GM18507 (cell line): ENCODE results near the gene KLF13.
A peak's percentile ranks its signal among the peaks of the same experiment; 100 is the strongest.

Experiments used
- DNase-seq: peaks from one replicate; pipeline ENCODE4 v3.0.0; 2011; ENCODE audit warnings: low read depth; ENCODE audit not compliant: insufficient read length; ENCODE audit errors: extremely low spot score
- FAIRE-seq: peaks from 2 replicates; lab custom pipeline; 2011; peaks lifted over from hg19 to GRCh38; lab: Jason Lieb, UNC

Gene KLF13

GRCh38 chr15:31341496-31342195 lies 15.0 kb downstream of the KLF13 start:
- FAIRE-seq (no peak), DNase-seq (no peak)

- FAIRE-seq (no peak), DNase-seq (no peak)
Observed at GRCh38 chr15:31342381-31342780, 15.7 kb downstream of the KLF13 start.

- no peak for FAIRE-seq
- DNase-seq, result no peak
Observed at GRCh38 chr15:31342781-31343626, 16.4 kb downstream of the KLF13 start.

- FAIRE-seq (no peak), DNase-seq (no peak)
Observed at GRCh38 chr15:31343831-31344230, 17.2 kb downstream of the KLF13 start.

GRCh38 chr15:31344266-31344665 lies 17.6 kb downstream of the KLF13 start:
- no peak for DNase-seq
- no peak for FAIRE-seq

- FAIRE-seq (no peak), DNase-seq (no peak)
Observed at GRCh38 chr15:31344823-31345605, 18.4 kb downstream of the KLF13 start.

- FAIRE-seq, result no peak
- no peak for DNase-seq
Observed at GRCh38 chr15:31345606-31346366, 19.2 kb downstream of the KLF13 start.

- FAIRE-seq (peak; percentile 93), DNase-seq (no peak)
Observed at GRCh38 chr15:31346367-31347066, 19.9 kb downstream of the KLF13 start.

GRCh38 chr15:31347067-31347975 lies 20.7 kb downstream of the KLF13 start:
- no peak for DNase-seq
- FAIRE-seq, result peak; percentile 70

- DNase-seq, result no peak
- no peak for FAIRE-seq
Observed at GRCh38 chr15:31347981-31348803, 21.6 kb downstream of the KLF13 start.

GRCh38 chr15:31349233-31350141 lies 22.9 kb downstream of the KLF13 start:
- FAIRE-seq (no peak), DNase-seq (no peak)

GRCh38 chr15:31350771-31351170 lies 24.1 kb downstream of the KLF13 start:
- DNase-seq (no peak), FAIRE-seq (no peak)

GRCh38 chr15:31352339-31352751 lies 25.7 kb downstream of the KLF13 start:
- FAIRE-seq (peak; percentile 33), DNase-seq (no peak)

- FAIRE-seq (peak; percentile 96), DNase-seq (peak; percentile 69)
Observed at GRCh38 chr15:31352911-31353811, 26.5 kb downstream of the KLF13 start.

GRCh38 chr15:31353931-31354330 lies 27.3 kb downstream of the KLF13 start:
- FAIRE-seq (no peak), DNase-seq (no peak)
